LNCAP (cell line): ENCODE measurements around the gene SNTG2.

Experiments
- CTCF ChIP-seq: fragments of 450-650 bp; IDR thresholded peaks from 2 replicates; pipeline ENCODE4 v1.5.1; 2017; ENCODE audit warnings: mild to moderate bottlenecking

Gene SNTG2

GRCh38 chr2:923832-924601, 26.6 kb upstream of the SNTG2 start:
- no peak for TF ChIP-seq CTCF

- TF ChIP-seq CTCF, result no peak
Observed at GRCh38 chr2:924701-925100, 25.9 kb upstream of the SNTG2 start.

GRCh38 chr2:925309-925708, 25.3 kb upstream of the SNTG2 start:
- TF ChIP-seq CTCF, result no peak

GRCh38 chr2:925711-926110, 24.9 kb upstream of the SNTG2 start:
- no peak for TF ChIP-seq CTCF

- TF ChIP-seq CTCF, result no peak
Observed at GRCh38 chr2:926259-926793, 24.3 kb upstream of the SNTG2 start.

- TF ChIP-seq CTCF, result no peak
Observed at GRCh38 chr2:926896-927295, 23.8 kb upstream of the SNTG2 start.

- TF ChIP-seq CTCF, result no peak
Observed at GRCh38 chr2:929011-929735, 21.5 kb upstream of the SNTG2 start.
